ENCODE data around the gene TXNDC8.

- TF ChIP-seq CTCF (IDR thresholded peaks at IDR 0.05) (no peak), POLR2A (IDR thresholded peaks at IDR 0.05) (no peak)
Measured at GRCh38 chr9:110330484-110331105, 7.1 kb downstream of the TXNDC8 start.

Measured in gastroesophageal sphincter (tissue), 3 donors.